IMR-90 (cell line): ENCODE measurements around the gene ADCY2. TPM values are rescaled to one million over a fixed set of nuclear protein-coding genes. Genes with fewer than 3 reads are reported as not detected.

Experiments used
- ATAC-seq: fragments of 200-7000 bp; cut with Tn5 transposase; 2 replicates; pipeline ENCODE4 v1.9.1; 2020; ENCODE audit warnings: low read depth, mild to moderate bottlenecking, moderate library complexity
- BruUV-seq: library from RNA; stranded (reverse); fragments of 400-500 nt; replicated peaks from 2 replicates; lab custom pipeline; 2021; lab: Mats Ljungman, UMichigan
- CTCF ChIA-PET: fragments of 300-600 bp; formaldehyde crosslinking; extraction: SDS; loops from one replicate; lab custom pipeline; 2021; ENCODE audit warnings: antibody characterized with exemption; lab: Yijun Ruan, JAX
- POLR2A ChIA-PET: fragments of 300-600 bp; sonication (Branson Sonifier 250); formaldehyde crosslinking; loops from one replicate; lab custom pipeline; 2022; ENCODE audit warnings: antibody characterized with exemption; ENCODE audit not compliant: unreplicated experiment; lab: Charles Lee
- DNase-seq: peaks from one replicate; pipeline ENCODE4 v3.0.0; 2013
- H2AFZ ChIP-seq: replicated peaks from 2 replicates; pipeline ENCODE3; 2013; ENCODE audit warnings: low read length, mild to moderate bottlenecking; ENCODE audit not compliant: poor library complexity
- H2AK5ac ChIP-seq: 2 replicates; pipeline ENCODE4 v1.6.1; 2013; ENCODE audit warnings: low read depth, low read length, inconsistent platforms
- H2AK9ac ChIP-seq: replicated peaks from 2 replicates; pipeline ENCODE3; 2013; ENCODE audit warnings: mild to moderate bottlenecking, low read depth, low read length, moderate library complexity; ENCODE audit not compliant: poor library complexity
- H2BK120ac ChIP-seq: 2 replicates; pipeline ENCODE4 v1.6.1; 2013; ENCODE audit warnings: low read depth, low read length, inconsistent platforms
- H2BK15ac ChIP-seq: 3 replicates; pipeline ENCODE4 v1.6.1; 2013; ENCODE audit warnings: low read depth, low read length, inconsistent platforms
- H2BK20ac ChIP-seq: 2 replicates; pipeline ENCODE4 v1.6.1; 2013; ENCODE audit warnings: low read depth, mild to moderate bottlenecking, inconsistent platforms, low read length, moderate library complexity
- H2BK5ac ChIP-seq: 2 replicates; pipeline ENCODE4 v1.6.1; 2013; ENCODE audit warnings: mild to moderate bottlenecking, low read depth, low read length, inconsistent platforms; ENCODE audit not compliant: poor library complexity, severe bottlenecking
- H3K14ac ChIP-seq: replicated peaks from 2 replicates; pipeline ENCODE4 v1.6.1; 2013; ENCODE audit warnings: low read depth, low read length, inconsistent platforms
- H3K18ac ChIP-seq: 2 replicates; pipeline ENCODE4 v1.6.1; 2013; ENCODE audit warnings: low read depth, low read length, control low read depth
- H3K23ac ChIP-seq: 2 replicates; pipeline ENCODE4 v1.6.1; 2013; ENCODE audit warnings: low read depth, low read length, inconsistent platforms
- H3K27ac ChIP-seq: 2 replicates; pipeline ENCODE4 v1.5.1; 2013; ENCODE audit warnings: mild to moderate bottlenecking, control low read depth, low read length; ENCODE audit not compliant: insufficient read depth
- H3K27me3 ChIP-seq: 2 replicates; pipeline ENCODE4 v1.6.1; 2013; ENCODE audit warnings: low read length; ENCODE audit not compliant: control insufficient read depth, insufficient read depth
- H3K36me3 ChIP-seq: 2 replicates; pipeline ENCODE4 v1.6.1; 2013; ENCODE audit warnings: low read length, mixed read lengths; ENCODE audit not compliant: control insufficient read depth, insufficient read depth
- H3K4ac ChIP-seq: 2 replicates; pipeline ENCODE4 v1.6.1; 2013; ENCODE audit warnings: low read depth, low read length, inconsistent platforms
- H3K4me1 ChIP-seq: 2 replicates; pipeline ENCODE4 v1.6.1; 2013; ENCODE audit warnings: low read length, mixed read lengths; ENCODE audit not compliant: control insufficient read depth, insufficient read depth
- H3K4me2 ChIP-seq: 2 replicates; pipeline ENCODE4 v1.6.1; 2013; ENCODE audit warnings: low read depth, mild to moderate bottlenecking, control low read depth, low read length, moderate library complexity
- H3K4me3 ChIP-seq: 2 replicates; pipeline ENCODE4 v1.5.1; 2013; ENCODE audit warnings: low read depth, mild to moderate bottlenecking, control low read depth, low read length, moderate library complexity; ENCODE audit not compliant: insufficient read depth
- H3K56ac ChIP-seq: 2 replicates; pipeline ENCODE4 v1.6.1; 2013; ENCODE audit warnings: low read length, inconsistent platforms; ENCODE audit not compliant: insufficient read depth; ENCODE audit errors: extremely low read depth
- H3K79me1 ChIP-seq, 2 experiments: 2 replicates each; pipeline ENCODE4 v1.6.1; 2013; ENCODE audit warnings: low read length in 2 of 2, inconsistent platforms in 1 of 2, low read depth in 1 of 2
- H3K9ac ChIP-seq: 2 replicates; pipeline ENCODE4 v1.6.1; 2013; ENCODE audit warnings: low read depth, low read length, control low read depth
- H3K9me1 ChIP-seq: 2 replicates; pipeline ENCODE4 v1.6.1; 2013; ENCODE audit warnings: low read length, inconsistent platforms; ENCODE audit not compliant: insufficient read depth
- H3K9me3 ChIP-seq: 2 replicates; pipeline ENCODE4 v1.6.1; 2013; ENCODE audit warnings: low read length; ENCODE audit not compliant: control insufficient read depth, insufficient read depth
- H4K20me1 ChIP-seq: 2 replicates; pipeline ENCODE4 v1.6.1; 2013; ENCODE audit warnings: low read length, inconsistent platforms; ENCODE audit not compliant: insufficient read depth
- H4K5ac ChIP-seq: 2 replicates; pipeline ENCODE4 v1.6.1; 2013; ENCODE audit warnings: mild to moderate bottlenecking, low read depth, low read length, control low read depth
- H4K8ac ChIP-seq, 2 experiments: 2 replicates each; pipeline ENCODE4 v1.6.1; 2013; ENCODE audit warnings: low read depth in 2 of 2, low read length in 2 of 2, control low read depth in 1 of 2, inconsistent platforms in 1 of 2
- H4K91ac ChIP-seq: 2 replicates; pipeline ENCODE4 v1.6.1; 2013; ENCODE audit warnings: low read depth, low read length, inconsistent platforms; ENCODE audit not compliant: insufficient read depth
- BHLHE40 ChIP-seq: fragments of 150-350 bp; IDR thresholded peaks from 2 replicates; pipeline ENCODE4 v1.6.1; 2016; ENCODE audit warnings: mild to moderate bottlenecking, low read depth, low read length
- CEBPB ChIP-seq: IDR thresholded peaks from 2 replicates; pipeline ENCODE4 v1.6.1; 2012; ENCODE audit warnings: low read depth, low read length, improper control_type of control experiment
- CHD1 ChIP-seq: IDR thresholded peaks from 2 replicates; pipeline ENCODE4 v1.6.1; 2012; ENCODE audit warnings: low read depth, low read length, improper control_type of control experiment
- CTCF ChIP-seq: conservative IDR thresholded peaks from 2 replicates; pipeline ENCODE4 v1.5.1; 2012; ENCODE audit warnings: mild to moderate bottlenecking, low read depth, low read length, improper control_type of control experiment
- ELK1 ChIP-seq: fragments of 150-350 bp; IDR thresholded peaks from 2 replicates; pipeline ENCODE4 v1.6.1; 2016; ENCODE audit warnings: low read depth, mild to moderate bottlenecking, low read length, moderate library complexity, borderline replicate concordance
- FOS ChIP-seq: fragments of 150-350 bp; IDR thresholded peaks from 2 replicates; pipeline ENCODE4 v1.6.1; 2016; ENCODE audit warnings: low read depth, low read length
- MAFK ChIP-seq: IDR thresholded peaks from 2 replicates; pipeline ENCODE4 v1.6.1; 2012; ENCODE audit warnings: low read depth, low read length, improper control_type of control experiment
- MAZ ChIP-seq: IDR thresholded peaks from 2 replicates; pipeline ENCODE4 v1.6.1; 2012; ENCODE audit warnings: low read depth, mild to moderate bottlenecking, low read length, improper control_type of control experiment, moderate library complexity, borderline replicate concordance
- MXI1 ChIP-seq: IDR thresholded peaks from 2 replicates; pipeline ENCODE4 v1.6.1; 2012; ENCODE audit warnings: low read depth, mild to moderate bottlenecking, low read length, moderate library complexity, borderline replicate concordance
- NFE2L2 ChIP-seq: fragments of 150-350 bp; IDR thresholded peaks from 2 replicates; pipeline ENCODE4 v1.6.1; 2016; ENCODE audit warnings: low read depth, mild to moderate bottlenecking, low read length
- POLR2A ChIP-seq: IDR thresholded peaks from 2 replicates; pipeline ENCODE4 v1.6.1; 2012; ENCODE audit warnings: mild to moderate bottlenecking, low read depth, low read length
- RCOR1 ChIP-seq: IDR thresholded peaks from 2 replicates; pipeline ENCODE4 v1.6.1; 2012; ENCODE audit warnings: mild to moderate bottlenecking, low read length, improper control_type of control experiment; ENCODE audit not compliant: insufficient replicate concordance
- RFX5 ChIP-seq: IDR thresholded peaks from 2 replicates; pipeline ENCODE4 v1.8.0; 2012; ENCODE audit warnings: low read depth, mild to moderate bottlenecking, low read length, moderate library complexity
- SMC3 ChIP-seq: fragments of 150-350 bp; IDR thresholded peaks from 2 replicates; pipeline ENCODE4 v1.6.1; 2016; ENCODE audit warnings: low read depth, mild to moderate bottlenecking, antibody characterized with exemption, low read length, moderate library complexity
- USF2 ChIP-seq: fragments of 150-350 bp; IDR thresholded peaks from 2 replicates; pipeline ENCODE4 v1.6.1; 2017; ENCODE audit warnings: mild to moderate bottlenecking, antibody characterized with exemption, low read length, low read depth
- WGBS, 2 experiments: methylation state at CpG; one replicate each; pipeline versions ENCODE4 v1.1.5 to v1.1.7; 2013; ENCODE audit warnings: missing lambda C conversion rate in 2 of 2; ENCODE audit not compliant: insufficient read length in 1 of 2; ENCODE audit errors: extremely low coverage in 2 of 2; 5-methylcytosine and 5-hydroxymethylcytosine counted together
- dilution Hi-C: fragments of 300-500 bp; cut with HindIII; formaldehyde crosslinking; loops from one replicate; pipeline ENCODE4 v1.14.3; 2018; ENCODE audit warnings: low sequenced_read_pairs; ENCODE audit not compliant: unreplicated experiment
- in situ Hi-C: fragments of 300-500 bp; cut with MboI; formaldehyde crosslinking; loops from 3 replicates; pipeline ENCODE4 v1.14.3; 2019; ENCODE audit warnings: low sequenced_read_pairs, inconsistent platforms, mixed read lengths
- intact Hi-C: fragments of 100-400 bp; cut with micrococcal nuclease; formaldehyde crosslinking; loops from 2 replicates; pipeline ENCODE4 v1.10.0; 2022
- polyA plus RNA-seq, 3 experiments: library from polyadenylated mRNA; depleted of rRNA; stranded (reverse); fragments of >200 nt; gene quantifications; 2 replicates each; pipeline ENCODE4 v1.2.3, GENCODE V29; 2012; ENCODE audit warnings: low replicate concordance in 1 of 3
- total RNA-seq: library from RNA; depleted of rRNA; stranded (reverse); fragments of >200 nt; gene quantifications from 2 replicates; pipeline ENCODE4 v1.2.3, GENCODE V29; 2012

ADCY2 gene
- total and polyA plus RNA-seq, 2 of the 4 experiments (the other 2 are of a cell fraction) = not detected

GRCh38 chr5:7657153-7657552 lies 261.2 kb downstream of the ADCY2 start:
- CTCF ChIA-PET = no interaction called here
- no peak overlapping the region for H2BK5ac ChIP-seq
- H2BK120ac ChIP-seq = no peak overlapping the region
- peaks cover 17% of the 10 kb centered on the region for H3K9me3 ChIP-seq
- no peak overlapping the region for H2BK20ac ChIP-seq
- dilution Hi-C loops = no loop called here
- WGBS, 2 experiments = no CpG with 5 or more reads among the region's 3 CpGs
- no peak overlapping the region for H4K5ac ChIP-seq
- no peak overlapping the region for H3K4me3 ChIP-seq
- no peak overlapping the region for H3K4me2 ChIP-seq
- no peak overlapping the region for H2AK5ac ChIP-seq
- in situ Hi-C loops = no loop called here
- H2BK15ac ChIP-seq = no peak overlapping the region
- no peak overlapping the region for H3K18ac ChIP-seq
- no peak for TF ChIP-seq NFE2L2
- no peak for TF ChIP-seq ELK1
- no peak for TF ChIP-seq RCOR1
- no peak for TF ChIP-seq MAFK
- no peak for TF ChIP-seq RFX5
- no peak for TF ChIP-seq CTCF
- TF ChIP-seq CHD1 = no peak
- TF ChIP-seq FOS = no peak
- no peak for TF ChIP-seq CEBPB
- TF ChIP-seq USF2 = no peak
- TF ChIP-seq SMC3 = no peak
- no peak for TF ChIP-seq MAZ
- no peak for TF ChIP-seq BHLHE40
- no peak for TF ChIP-seq POLR2A
- no peak for TF ChIP-seq MXI1
- ATAC-seq (no peak), DNase-seq (no peak)
- no peak overlapping the region for H4K91ac ChIP-seq
- BruUV-seq = no TSS peak
- no peak overlapping the region for H2AFZ ChIP-seq
- no peak overlapping the region for H3K4ac ChIP-seq
- no peaks in the 10 kb centered on the region for H3K4me1 ChIP-seq
- H4K8ac ChIP-seq = no peak overlapping the region
- H3K27ac ChIP-seq = no peak overlapping the region
- no peaks in the 10 kb centered on the region for H3K9me1 ChIP-seq
- H3K14ac ChIP-seq = no peak overlapping the region
- H3K27me3 ChIP-seq = no peaks in the 10 kb centered on the region
- H3K9ac ChIP-seq = no peak overlapping the region
- intact Hi-C loops = no loop called here
- POLR2A ChIA-PET = no interaction called here
- H3K23ac ChIP-seq = no peak overlapping the region
- H3K79me1 ChIP-seq = no peaks in the 10 kb centered on the region
- no peak overlapping the region for H2AK9ac ChIP-seq
- no peaks in the 10 kb centered on the region for H4K20me1 ChIP-seq
- H3K56ac ChIP-seq = no peak overlapping the region
- no peaks in the 10 kb centered on the region for H3K36me3 ChIP-seq
